ENCODE measurements around the gene FBXO34. TPM values are rescaled to one million over a fixed set of nuclear protein-coding genes. Genes with fewer than 3 reads are reported as not detected.

Gene FBXO34, protein sequence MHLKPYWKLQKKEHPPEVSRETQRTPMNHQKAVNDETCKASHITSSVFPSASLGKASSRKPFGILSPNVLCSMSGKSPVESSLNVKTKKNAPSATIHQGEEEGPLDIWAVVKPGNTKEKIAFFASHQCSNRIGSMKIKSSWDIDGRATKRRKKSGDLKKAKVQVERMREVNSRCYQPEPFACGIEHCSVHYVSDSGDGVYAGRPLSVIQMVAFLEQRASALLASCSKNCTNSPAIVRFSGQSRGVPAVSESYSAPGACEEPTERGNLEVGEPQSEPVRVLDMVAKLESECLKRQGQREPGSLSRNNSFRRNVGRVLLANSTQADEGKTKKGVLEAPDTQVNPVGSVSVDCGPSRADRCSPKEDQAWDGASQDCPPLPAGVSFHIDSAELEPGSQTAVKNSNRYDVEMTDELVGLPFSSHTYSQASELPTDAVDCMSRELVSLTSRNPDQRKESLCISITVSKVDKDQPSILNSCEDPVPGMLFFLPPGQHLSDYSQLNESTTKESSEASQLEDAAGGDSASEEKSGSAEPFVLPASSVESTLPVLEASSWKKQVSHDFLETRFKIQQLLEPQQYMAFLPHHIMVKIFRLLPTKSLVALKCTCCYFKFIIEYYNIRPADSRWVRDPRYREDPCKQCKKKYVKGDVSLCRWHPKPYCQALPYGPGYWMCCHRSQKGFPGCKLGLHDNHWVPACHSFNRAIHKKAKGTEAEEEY
- polyA plus RNA-seq (ENCODE audit: insufficient read length in 4 of 4) = 10 to 100 TPM; 33.6 to 42.3 (median 34.8) TPM

DNA sequence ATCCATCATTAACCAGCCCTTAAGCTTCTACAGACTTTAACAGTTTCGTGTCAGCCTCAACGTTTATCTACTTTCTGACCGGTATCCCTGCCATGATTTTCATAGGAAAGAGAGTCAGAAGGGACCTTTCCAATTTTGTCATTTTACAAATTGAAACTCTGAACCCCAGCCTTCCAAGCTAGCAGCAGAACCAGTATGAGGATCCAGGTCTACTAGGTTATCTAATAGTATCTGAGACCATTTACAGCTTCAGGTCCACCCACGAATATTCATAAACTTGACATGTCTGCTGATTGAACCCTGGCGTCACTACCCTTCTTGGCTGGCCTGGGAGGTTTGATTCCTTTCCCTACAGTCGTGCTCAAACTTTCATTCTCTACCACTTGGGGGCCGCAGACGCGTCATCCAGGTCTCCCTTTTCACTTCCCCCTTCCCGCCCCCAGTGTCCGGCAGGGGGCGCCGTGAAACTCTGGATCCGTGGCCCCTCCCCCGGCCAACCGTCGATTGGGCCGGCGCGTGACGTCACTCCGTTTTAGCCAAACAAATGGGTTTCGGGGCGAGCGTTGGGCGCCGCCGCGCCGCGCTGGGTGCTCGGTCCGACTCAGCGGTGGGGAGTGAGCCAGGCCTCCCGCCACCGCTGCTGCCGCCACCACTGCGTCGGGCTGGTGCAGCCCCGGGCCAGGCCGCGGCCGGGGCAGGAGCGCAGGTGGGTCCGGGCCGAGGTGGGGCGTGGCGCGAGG, at the start of gene FBXO34:
FBXO34 (plus strand) TSS at position 590 of the 740 bp plus-strand sequence. CDS start 78,970 bp downstream, outside the sequence.
- peak; percentile 91 to 99 (median 96) for DNase-seq (ENCODE audit: low read depth in 4 of 4, low spot score in 2 of 4)

DNA sequence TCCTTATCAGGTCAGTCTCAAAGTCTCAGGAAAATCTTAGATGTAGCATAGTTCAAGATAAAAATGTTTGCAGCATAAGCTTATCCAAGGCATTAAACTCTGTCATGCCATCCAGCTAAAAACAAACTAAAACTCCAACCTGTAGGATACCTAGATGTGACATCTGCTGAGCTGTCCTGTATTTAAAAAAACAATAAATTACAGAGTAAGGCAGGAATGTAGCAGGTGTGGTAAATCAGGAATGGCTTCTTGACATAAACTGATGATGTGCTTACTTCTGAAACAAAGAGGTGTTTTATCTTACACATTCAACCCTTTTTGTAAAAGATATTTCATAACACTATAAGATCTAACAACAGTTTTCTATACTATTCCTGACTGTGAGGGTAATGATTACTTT, 49.3 kb upstream of the FBXO34 start:
- no peak for DNase-seq (ENCODE audit: low read depth in 4 of 4, low spot score in 2 of 4)

DNA sequence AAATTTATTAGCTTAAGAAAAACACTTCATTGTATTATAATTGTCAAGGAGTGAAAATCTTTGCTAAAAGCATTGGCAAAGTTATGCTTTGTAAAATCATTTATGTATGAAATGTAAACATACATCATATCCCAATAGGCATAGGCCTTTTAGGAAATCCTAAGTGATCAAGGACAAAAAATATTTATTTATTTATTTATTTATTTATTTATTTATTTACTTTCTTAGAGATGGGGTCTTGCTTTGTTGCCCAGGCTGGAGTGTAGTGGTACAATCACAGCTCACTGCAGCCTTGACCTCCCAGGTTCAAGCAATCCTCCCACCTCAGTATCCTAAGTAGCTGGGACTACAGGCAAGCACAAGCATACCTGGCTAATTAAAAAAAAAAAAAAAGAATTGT, 47.9 kb upstream of the FBXO34 start:
- no peak for DNase-seq (ENCODE audit: low read depth in 4 of 4, low spot score in 2 of 4)

DNA sequence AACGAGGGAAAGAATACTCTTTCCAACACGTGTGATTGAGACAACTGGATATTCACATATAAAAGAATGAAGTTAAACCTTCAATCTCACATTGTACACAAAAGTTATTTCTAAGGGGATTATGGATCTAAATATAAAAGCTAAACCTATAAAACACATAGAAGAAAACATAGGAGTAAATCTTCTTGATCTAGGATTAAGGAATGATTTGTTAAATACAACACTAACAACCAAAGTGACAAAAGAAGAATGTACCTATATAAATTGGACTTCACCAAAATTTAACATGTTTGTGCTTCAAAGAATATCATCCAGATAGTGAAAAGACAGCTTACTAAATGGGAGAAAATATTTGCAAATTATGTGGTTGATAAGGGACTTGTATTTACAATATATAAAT, 43.0 kb upstream of the FBXO34 start:
- no peak for DNase-seq (ENCODE audit: low read depth in 4 of 4, low spot score in 2 of 4)

DNA sequence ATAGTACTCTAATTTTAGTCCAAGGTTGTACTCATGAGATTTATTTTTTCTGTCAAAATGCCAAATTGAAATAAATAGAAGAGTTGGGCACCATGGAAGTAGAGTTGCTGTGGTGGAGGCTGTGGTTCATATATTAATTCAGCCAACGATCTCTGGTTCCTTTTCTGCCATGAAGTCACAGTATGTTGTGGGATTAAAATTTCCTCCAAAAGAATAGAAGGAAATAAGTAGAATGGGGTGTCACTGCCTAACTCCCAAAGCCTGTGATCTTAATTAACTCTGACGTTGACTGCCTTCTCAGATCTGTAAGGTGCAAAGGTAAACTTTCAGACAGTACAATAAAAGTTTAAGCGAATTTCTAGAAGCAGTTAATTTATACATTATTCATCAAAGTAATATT, 37.6 kb upstream of the FBXO34 start:
- DNase-seq (ENCODE audit: low read depth in 4 of 4, low spot score in 2 of 4) = no peak

DNA sequence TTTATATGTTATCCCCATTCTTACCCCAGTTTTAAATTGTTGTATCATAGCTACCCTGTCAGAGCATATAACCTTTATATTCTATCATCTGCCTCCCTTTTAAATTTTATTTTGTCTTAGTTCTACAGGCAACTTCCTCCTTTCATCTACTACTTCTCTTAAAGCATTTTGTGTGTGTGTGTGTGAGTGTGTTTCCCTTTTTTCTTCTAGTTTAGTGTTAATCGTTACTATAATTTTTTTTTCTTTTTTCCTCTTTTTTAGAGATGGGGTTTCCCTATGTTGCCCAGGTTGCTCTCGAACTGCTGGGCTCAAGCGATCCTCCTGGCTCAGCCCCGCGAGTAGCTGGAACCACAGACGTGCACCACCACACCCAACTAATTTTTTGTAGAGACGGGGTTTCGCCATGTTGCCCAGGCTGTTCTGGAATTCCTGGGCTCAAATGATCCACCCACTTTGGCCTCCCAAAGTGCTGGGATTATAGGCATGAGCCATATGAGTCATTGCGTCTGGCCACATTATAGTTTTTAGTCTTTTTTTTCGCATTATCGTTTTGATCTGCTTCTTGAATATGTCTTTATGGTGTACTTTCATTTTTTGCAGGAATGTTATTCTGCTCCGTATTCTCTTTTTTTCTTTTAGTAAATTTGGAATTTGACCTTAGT, 33.1 kb upstream of the FBXO34 start:
- no peak for DNase-seq (ENCODE audit: low read depth in 4 of 4, low spot score in 2 of 4)

DNA sequence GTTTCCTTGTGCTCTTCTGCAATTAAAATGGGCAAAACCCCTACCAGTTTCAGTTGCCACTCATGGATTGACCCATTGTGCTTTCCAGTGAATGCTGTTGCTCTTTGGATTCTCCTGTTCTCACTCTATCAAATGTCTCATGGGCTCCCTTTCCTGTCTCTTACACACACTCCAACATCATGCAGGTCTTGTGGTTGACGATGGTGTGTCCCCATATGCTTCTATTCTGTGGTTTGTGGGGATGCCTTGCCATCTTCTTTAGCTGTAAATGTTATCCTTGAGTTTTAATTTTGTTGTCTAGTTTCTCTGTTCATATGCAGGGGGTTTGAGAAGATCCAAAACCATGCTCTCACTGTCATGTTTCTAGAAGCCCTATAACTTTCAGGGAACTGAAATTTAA, 31.9 kb upstream of the FBXO34 start:
- no peak for DNase-seq (ENCODE audit: low read depth in 4 of 4, low spot score in 2 of 4)

DNA sequence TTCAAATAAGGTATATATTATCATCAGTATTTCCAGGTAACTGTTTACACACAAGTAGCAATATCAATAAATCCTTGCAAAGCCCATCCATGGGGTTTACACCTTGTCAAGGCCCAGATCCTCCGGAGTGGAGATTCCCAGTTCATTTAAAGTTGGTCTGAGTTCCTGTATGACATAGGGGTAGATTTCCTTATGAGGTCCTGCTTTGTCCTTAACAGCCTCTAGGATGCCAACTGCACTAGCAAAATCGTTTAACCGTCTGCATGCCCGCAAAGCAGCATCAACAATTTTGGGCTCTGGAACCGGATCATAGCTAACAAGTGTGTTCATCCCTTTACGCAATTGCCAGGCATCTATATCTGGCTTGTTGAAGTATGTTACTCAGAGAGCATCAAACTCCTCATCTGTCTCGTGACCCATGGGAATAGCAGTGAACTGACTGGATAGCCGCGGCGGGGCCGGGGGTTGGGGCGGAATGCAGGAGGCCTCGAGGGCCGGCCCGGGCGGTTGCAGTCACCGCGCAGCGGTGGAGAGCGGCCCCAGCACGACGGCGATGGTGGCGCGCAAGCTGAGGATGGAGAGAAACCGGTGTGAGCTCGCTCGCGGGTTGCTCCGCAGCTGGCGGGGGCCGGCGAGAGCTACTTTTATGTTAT, 30.6 kb upstream of the FBXO34 start:
- no peak for DNase-seq (ENCODE audit: low read depth in 4 of 4, low spot score in 2 of 4)

DNA sequence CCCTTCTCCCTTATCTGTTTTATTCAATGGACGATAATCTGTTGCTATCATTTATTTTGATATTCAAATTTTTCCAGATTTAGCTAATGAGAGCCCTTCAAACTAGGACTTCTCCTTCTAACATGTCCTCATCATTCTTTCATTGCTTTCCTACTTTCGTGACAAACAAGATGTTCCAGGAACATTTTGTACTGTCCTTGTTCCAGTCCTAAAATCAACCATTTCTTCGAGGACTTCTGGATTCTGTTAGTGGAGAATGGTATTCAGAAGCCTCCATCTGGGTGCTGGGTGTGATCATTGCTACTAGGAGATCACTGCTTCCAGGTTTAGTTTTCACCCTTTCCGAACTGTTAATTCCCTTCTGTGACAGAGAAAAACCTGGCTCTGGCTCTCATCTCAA, 29.5 kb upstream of the FBXO34 start:
- no peak for DNase-seq (ENCODE audit: low read depth in 4 of 4, low spot score in 2 of 4)

DNA sequence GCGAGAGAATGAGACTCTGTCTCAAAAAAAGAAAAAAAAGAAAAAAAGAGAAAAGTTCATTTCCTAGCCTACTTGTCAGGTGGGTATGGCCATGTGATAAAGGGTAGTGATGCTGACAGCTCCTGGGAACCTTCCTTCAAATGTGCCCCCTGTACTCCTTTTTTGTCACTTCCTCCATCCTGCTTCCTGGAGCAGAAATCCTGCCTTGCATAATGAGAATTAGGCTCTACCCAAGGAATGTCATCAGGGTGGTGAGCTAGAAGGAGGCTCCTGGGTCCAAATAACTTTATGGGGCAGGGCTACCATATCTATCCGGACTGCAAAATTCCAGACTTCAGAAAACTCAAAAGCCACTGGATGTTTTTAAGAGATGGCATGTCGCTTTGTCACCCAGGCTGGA, 27.8 kb upstream of the FBXO34 start:
- no peak for DNase-seq (ENCODE audit: low read depth in 4 of 4, low spot score in 2 of 4)

DNA sequence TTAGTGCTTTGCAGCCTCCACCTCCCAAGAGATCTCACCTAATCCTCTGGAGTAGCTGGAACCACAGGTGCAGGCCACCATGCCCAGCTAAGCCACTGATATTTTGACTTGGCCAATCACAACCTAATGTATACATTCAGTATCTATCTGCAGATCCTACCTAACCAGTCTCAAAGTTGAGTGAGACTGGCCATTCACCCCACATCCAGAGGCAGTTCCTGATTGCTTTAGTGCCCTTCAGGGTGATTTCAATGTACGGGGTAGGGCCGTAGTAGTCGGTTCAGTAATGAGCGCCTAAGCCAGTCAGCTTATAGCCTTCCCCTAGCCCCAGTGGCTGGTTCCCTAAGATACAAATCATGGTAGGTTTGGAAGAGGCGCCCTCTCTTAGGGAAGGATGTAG, 27.4 kb upstream of the FBXO34 start:
- no peak for DNase-seq (ENCODE audit: low read depth in 4 of 4, low spot score in 2 of 4)

DNA sequence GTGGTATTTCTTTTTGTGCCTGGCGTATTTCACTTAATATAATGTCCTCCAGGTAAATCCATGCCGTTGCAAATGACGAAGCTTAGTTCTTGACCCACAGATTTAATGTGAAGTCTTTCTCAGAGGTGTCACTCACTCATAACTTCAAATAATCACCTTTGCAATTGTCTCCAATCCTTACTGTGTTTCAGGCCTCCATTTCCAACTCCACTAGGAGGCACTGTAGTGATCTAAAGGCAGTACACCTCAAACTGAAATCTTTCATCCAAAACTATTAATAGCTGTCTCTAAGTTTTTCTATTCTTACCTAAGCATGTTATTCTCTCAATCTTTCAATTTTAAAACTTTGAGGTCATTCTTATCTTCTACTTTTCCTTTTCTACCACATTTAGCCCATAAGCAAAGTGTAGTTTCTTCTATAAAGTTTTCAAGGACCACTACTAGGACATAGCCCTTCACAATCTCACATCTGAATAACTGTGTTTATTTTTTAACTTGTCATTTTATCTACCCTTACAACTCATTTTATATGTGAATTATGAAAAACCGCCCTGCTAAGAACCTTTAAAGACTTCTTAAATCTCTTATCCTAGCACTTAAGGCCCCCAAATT, 25.5 kb upstream of the FBXO34 start:
- no peak for DNase-seq (ENCODE audit: low read depth in 4 of 4, low spot score in 2 of 4)

DNA sequence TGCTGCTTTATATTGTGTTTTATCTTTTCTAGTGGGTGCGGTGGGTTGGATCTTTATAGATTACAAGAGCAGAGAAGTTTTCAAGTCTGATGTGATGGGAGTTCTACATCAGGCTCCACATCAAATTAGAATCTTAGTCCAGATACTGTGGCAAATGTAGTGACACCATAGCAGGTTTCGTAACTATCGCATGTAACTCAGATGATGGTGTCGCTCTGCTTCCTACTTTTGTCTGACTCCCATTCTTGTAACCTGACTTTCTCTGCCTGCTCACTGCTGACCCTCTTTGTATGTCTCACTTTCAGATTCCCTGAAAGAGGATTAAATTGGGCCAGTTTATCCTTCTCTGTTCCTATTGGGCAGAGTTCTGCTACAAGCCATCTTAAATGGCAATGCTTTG, 22.8 kb upstream of the FBXO34 start:
- no peak for DNase-seq (ENCODE audit: low read depth in 4 of 4, low spot score in 2 of 4)

DNA sequence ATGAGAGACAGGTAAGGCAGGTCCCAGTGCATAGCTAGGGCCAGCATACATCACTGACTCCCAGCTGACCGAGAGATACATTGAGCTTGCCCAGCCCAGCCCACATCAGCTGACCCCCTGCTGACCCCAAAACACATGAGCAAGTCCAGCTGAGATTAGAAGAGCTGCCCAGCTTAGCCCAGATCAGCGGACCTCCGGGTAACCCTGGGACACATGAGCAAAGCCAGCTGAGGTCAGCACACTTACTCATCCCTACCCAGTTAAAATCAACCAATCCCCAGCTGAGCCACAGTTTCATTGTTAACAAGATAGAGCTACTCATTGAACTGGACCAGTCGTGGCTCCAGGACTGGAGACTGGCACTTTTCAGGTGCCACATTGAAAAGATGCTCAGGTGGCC, 21.8 kb upstream of the FBXO34 start:
- DNase-seq (ENCODE audit: low read depth in 4 of 4, low spot score in 2 of 4) = no peak

DNA sequence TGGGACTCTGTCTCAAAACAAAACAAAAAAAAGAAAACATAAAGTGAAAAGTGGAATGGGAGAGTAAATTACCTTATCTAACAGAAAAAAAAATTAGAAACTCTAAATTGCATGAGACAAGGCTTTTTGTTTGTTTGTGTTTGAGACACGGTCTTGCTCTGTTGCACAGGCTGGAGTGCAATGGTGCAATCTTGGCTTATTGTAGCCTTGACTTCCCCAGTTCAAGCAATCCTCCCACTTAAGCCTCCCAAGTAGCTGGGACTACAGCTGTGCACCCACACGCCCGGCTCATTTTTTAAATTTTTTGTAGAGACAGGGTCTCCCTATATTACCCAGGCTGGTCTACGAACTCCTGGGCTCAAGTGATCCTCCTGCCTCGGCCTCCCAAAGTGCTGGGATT, 17.9 kb upstream of the FBXO34 start:
- DNase-seq (ENCODE audit: low read depth in 4 of 4, low spot score in 2 of 4) = no peak

DNA sequence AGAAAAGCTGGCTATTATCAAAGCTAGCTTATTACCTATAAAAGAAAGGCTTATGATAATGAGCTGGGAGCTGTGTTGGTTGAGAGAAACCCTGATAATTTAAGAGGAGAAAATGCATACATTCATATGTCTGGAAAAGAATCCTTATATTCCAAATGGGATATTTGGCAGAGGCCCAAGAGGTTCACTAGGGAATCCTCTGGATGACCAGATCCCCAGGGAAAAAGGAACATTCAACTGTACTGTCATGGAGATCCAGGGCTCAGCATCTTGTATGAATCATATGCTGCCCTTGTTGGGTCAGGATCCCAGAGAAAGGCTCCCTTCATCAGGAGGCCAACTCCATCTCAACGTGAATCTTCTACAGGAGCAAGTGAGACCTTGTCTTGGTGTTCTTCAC, 16.6 kb upstream of the FBXO34 start:
- DNase-seq (ENCODE audit: low read depth in 4 of 4, low spot score in 2 of 4) = no peak

DNA sequence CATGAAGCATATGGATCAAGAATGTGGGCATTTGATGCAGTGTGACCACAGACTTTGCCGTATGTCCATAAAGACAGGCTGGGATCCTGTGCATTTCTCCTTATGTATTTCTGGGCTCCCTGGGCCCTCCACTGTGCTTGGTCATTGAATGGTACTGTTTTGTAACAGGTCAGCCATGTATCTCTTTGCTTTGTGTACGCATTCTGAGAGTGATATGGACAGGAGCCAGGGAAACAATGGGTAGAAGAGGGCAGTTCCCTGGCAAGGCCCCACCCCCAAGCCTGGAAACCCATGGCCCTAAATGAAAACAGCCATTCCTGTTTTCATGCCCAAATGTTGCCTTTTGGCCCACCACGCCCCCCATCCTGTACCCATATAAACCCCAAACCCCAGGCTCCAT, 15.2 kb upstream of the FBXO34 start:
- DNase-seq (ENCODE audit: low read depth in 4 of 4, low spot score in 2 of 4) = no peak

DNA sequence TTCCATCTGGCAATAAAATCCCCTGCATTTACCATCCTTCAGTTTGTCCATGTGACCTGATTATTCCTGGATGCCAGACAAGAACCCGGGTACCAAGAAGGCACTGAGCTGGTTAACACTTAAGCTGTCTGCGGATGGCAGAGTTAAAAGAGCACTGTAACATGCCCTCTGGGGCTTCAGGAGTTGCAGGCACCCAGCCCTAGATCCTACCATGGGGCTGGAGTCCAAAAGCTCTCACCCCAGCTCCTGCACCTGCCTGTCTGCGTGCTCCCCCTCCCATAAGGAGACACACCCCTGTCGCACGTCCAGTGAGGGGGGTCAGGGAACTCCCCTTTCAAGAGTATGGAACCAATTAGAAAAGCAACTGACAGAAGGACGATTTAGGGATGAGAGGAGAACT, 14.6 kb upstream of the FBXO34 start:
- DNase-seq (ENCODE audit: low read depth in 4 of 4, low spot score in 2 of 4) = no peak

DNA sequence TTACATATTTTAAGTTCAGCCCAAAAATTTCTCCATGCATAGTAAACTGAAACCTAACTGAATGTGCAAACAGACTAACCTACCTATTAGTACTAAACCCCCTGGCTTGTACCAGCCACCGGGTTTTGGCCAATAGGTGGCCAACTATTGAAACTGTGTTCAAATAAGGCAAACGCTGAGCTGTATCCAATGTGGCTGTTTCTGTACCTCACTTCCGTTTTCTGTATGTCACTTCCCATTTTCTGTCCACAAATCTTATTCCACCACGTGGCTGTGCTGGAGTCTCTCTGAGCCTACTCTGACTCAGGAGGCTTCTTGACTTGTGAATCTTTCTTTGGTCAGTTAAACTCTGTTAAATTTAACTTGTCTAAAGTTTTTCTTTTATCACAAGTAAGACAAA, 6.0 kb upstream of the FBXO34 start:
- no peak for DNase-seq (ENCODE audit: low read depth in 4 of 4, low spot score in 2 of 4)

DNA sequence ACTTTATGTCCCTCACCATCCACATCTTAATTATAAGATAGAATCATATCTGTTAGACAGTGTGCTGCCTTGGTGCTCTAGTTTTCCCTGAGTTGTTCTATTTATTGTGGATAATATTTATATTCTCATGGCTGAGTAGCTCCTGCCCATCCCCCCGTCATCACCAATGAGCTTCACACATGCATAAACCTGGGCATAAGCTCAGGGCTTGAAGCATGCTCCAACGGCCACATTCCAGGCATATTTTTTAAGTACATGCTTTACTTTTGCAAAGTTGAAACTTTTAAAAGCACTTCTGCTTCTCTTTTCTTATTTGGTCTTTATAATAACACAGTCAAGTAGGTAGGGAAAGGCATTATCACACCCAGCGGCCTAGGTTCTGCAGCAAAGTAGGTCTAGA, 3.4 kb upstream of the FBXO34 start:
- peak in 1 of 4 donors; percentile 34 for DNase-seq (ENCODE audit: low read depth in 4 of 4, low spot score in 2 of 4)

Data from left renal cortex interstitium (tissue), 4 donors.